ENCODE results near the gene ADGRB3. TPM values are rescaled to one million over a fixed set of nuclear protein-coding genes. Genes with fewer than 3 reads are reported as not detected.

ADGRB3 gene
- total RNA-seq (not detected in 2 replicates), polyA plus RNA-seq (not detected in 2 replicates), polyA minus RNA-seq (not detected in 2 replicates), Bru-seq, nascent RNA (percentile 0 among the genes with signal in this experiment), BruChase-seq, experiment 1, labeled RNA remaining after a 6-hour chase (percentile 7 among the genes with signal in this experiment), BruChase-seq, experiment 2, labeled RNA remaining after a 2-hour chase (percentile 14 among the genes with signal in this experiment)
- polyA plus RNA-seq (2011; cell fraction: cytosol; rRNA removed): not detected in 2 replicates
- polyA plus RNA-seq (2011; cell fraction: nucleus; rRNA removed): not detected in 2 replicates
- polyA plus RNA-seq (2012): 0.04 TPM in 1 of 2 replicates, not detected in the other
- not detected for polyA minus RNA-seq (2011; cell fraction: cytosol; rRNA and poly(A)+ RNA removed)
- polyA minus RNA-seq (2011; cell fraction: nucleus; rRNA and poly(A)+ RNA removed): not detected in 2 replicates
- long read RNA-seq: 0 reads

GRCh38 chr6:68634726-68635411 lies at the start of gene ADGRB3:
TSS of gene ADGRB3 (plus strand) at chr6:68635282. CDS start at chr6:68638676, 3,394 bp downstream.
- Histone ChIP-seq H3K36me3 (ENCODE audit: control insufficient read depth in 2 of 2, extremely low read depth in 1 of 2, insufficient read depth in 2 of 2, low read length in 2 of 2) (no peaks in the 10 kb centered on the region), H4K20me1 (replicated peaks; ENCODE audit: control insufficient read depth, extremely low read depth, insufficient read depth, low read length) (no peaks in the 10 kb centered on the region), H3K4me1 (ENCODE audit: control insufficient read depth, extremely low read depth, insufficient read depth, low read length) (peaks cover 10% of the 10 kb centered on the region), H3K4me3 (replicated peaks in 1 of 3; ENCODE audit: insufficient read depth in 1 of 3, low read depth in 1 of 3, low read length in 3 of 3) (peak within 1 kb of the TSS; percentile 21 to 75 (median 50)), H3K9ac (replicated peaks; ENCODE audit: extremely low read depth, insufficient read depth, low read length) (no peak within 1 kb of the TSS), H3K9me3 (replicated peaks; ENCODE audit: control insufficient read depth, insufficient read depth, low read length) (no peaks in the 10 kb centered on the region), H3K4me2 (ENCODE audit: insufficient read depth, low read length) (peak within 1 kb of the TSS; percentile 86), H3K27ac (ENCODE audit: insufficient read depth, low read depth, low read length) (no peak within 1 kb of the TSS), H3K9me1 (replicated peaks; ENCODE audit: control insufficient read depth, extremely low read depth, insufficient read depth, low read length) (no peaks in the 10 kb centered on the region), H3K79me2 (ENCODE audit: control insufficient read depth, insufficient read depth, low read length) (no peaks in the 10 kb centered on the region), H2AFZ (ENCODE audit: low read depth, low read length) (peak within 1 kb of the TSS; percentile 91), H3K27me3 (ENCODE audit: control insufficient read depth in 2 of 2, insufficient read depth in 2 of 2, low read length in 2 of 2) (peaks cover 32 to 50% of the 10 kb centered on the region in 2 experiments)
- intact Hi-C loops (cut with micrococcal nuclease) (loop anchor here (5.0 kb wide), 3 partner anchors 142 to 1568 kb away; no protein-coding TSS in a partner anchor), dilution Hi-C loops (cut with MboI; ENCODE audit: extremely low pct_ligation_motif_present, low sequenced_read_pairs) (no loop called here)
- peak; percentile 49 for FAIRE-seq
- ChIA-PET POLR2A (no interaction called here), CTCF (interaction anchor here (1.4 kb wide), 1 partner anchor 1473 kb away, joined by 4 read pairs; no protein-coding TSS in a partner anchor)
- BruUV-seq (replicated peaks): no TSS peak
- peak; percentile 42 for DNase-seq (ENCODE audit: low read depth, low spot score)
- TF ChIP-seq EZH2 (IDR thresholded peaks at IDR 0.05; ENCODE audit: borderline replicate concordance, low read depth, low read length, severe bottlenecking) (peak; percentile 63), POLR2A (IDR thresholded peaks at IDR 0.05; ENCODE audit: low read depth, low read length) (no peak), POLR2AphosphoS5 (IDR thresholded peaks at IDR 0.05; ENCODE audit: insufficient read depth, low read depth, low read length) (peak; percentile 20), JUN (IDR thresholded peaks at IDR 0.05; ENCODE audit: borderline replicate concordance, insufficient read depth, insufficient read length, low read depth) (no peak)

GRCh38 chr6:68593558-68593957 lies 41.5 kb upstream of the ADGRB3 start:
- Histone ChIP-seq H3K79me2 (ENCODE audit: control insufficient read depth, insufficient read depth, low read length) (no peaks in the 10 kb centered on the region), H3K4me3 (replicated peaks in 1 of 3; ENCODE audit: insufficient read depth in 1 of 3, low read depth in 1 of 3, low read length in 3 of 3) (no peak overlapping the region), H3K27ac (ENCODE audit: insufficient read depth, low read depth, low read length) (no peak overlapping the region), H3K36me3 (ENCODE audit: control insufficient read depth in 2 of 2, extremely low read depth in 1 of 2, insufficient read depth in 2 of 2, low read length in 2 of 2) (no peaks in the 10 kb centered on the region), H2AFZ (ENCODE audit: low read depth, low read length) (no peak overlapping the region), H3K4me1 (ENCODE audit: control insufficient read depth, extremely low read depth, insufficient read depth, low read length) (no peaks in the 10 kb centered on the region), H3K9me3 (replicated peaks; ENCODE audit: control insufficient read depth, insufficient read depth, low read length) (peaks cover 1% of the 10 kb centered on the region), H3K27me3 (ENCODE audit: control insufficient read depth in 2 of 2, insufficient read depth in 2 of 2, low read length in 2 of 2) (no peaks in the 10 kb centered on the region), H3K9me1 (replicated peaks; ENCODE audit: control insufficient read depth, extremely low read depth, insufficient read depth, low read length) (no peaks in the 10 kb centered on the region), H3K4me2 (ENCODE audit: insufficient read depth, low read length) (no peak overlapping the region), H4K20me1 (replicated peaks; ENCODE audit: control insufficient read depth, extremely low read depth, insufficient read depth, low read length) (no peaks in the 10 kb centered on the region), H3K9ac (replicated peaks; ENCODE audit: extremely low read depth, insufficient read depth, low read length) (no peak overlapping the region)
- no peak for DNase-seq (ENCODE audit: low read depth, low spot score)
- no peak for TF ChIP-seq EZH2 (IDR thresholded peaks at IDR 0.05; ENCODE audit: borderline replicate concordance, low read depth, low read length, severe bottlenecking)
- TF ChIP-seq MAX (IDR thresholded peaks at IDR 0.05; ENCODE audit: insufficient read depth, insufficient read length): no peak
- TF ChIP-seq POLR2A (IDR thresholded peaks at IDR 0.05; ENCODE audit: low read depth, low read length): no peak
- no peak for TF ChIP-seq CTCF (IDR thresholded peaks at IDR 0.05; ENCODE audit: extremely low read depth in 1 of 2, insufficient read depth in 1 of 2, low read depth in 1 of 2, low read length in 2 of 2)
- no peak for TF ChIP-seq POLR2AphosphoS5 (IDR thresholded peaks at IDR 0.05; ENCODE audit: insufficient read depth, low read depth, low read length)
- no peak for TF ChIP-seq MYC (IDR thresholded peaks at IDR 0.05; ENCODE audit: low read depth, low read length)
- no peak for TF ChIP-seq GATA2 (IDR thresholded peaks at IDR 0.05; ENCODE audit: insufficient read depth, insufficient read length, low read depth, low read length)
- no peak for TF ChIP-seq JUN (IDR thresholded peaks at IDR 0.05; ENCODE audit: borderline replicate concordance, insufficient read depth, insufficient read length, low read depth)
- no peak for TF ChIP-seq FOS (IDR thresholded peaks at IDR 0.05; ENCODE audit: borderline replicate concordance, insufficient read depth, low read length)
- ChIA-PET POLR2A (no interaction called here), CTCF (no interaction called here)
- dilution Hi-C loops (cut with MboI; ENCODE audit: extremely low pct_ligation_motif_present, low sequenced_read_pairs): no loop called here
- intact Hi-C loops (cut with micrococcal nuclease): no loop called here
- FAIRE-seq: no peak
- BruUV-seq (replicated peaks): no TSS peak
